ENCODE data around the gene TBC1D22A.

GRCh38 chr22:47147572-47147971, 385.1 kb downstream of the TBC1D22A start:
- TF ChIP-seq CTCF (IDR thresholded peaks at IDR 0.05; ENCODE audit: poor library complexity) (no peak), EZH2 (IDR thresholded peaks at IDR 0.05; ENCODE audit: borderline replicate concordance) (no peak), EZH2phosphoT487 (IDR thresholded peaks at IDR 0.05; ENCODE audit: low read depth, severe bottlenecking, unreplicated experiment) (no peak)
